HG03558 (cell line): ENCODE results near the gene MTOR.

Source experiments
- ATAC-seq: cut with Tn5 transposase; IDR thresholded peaks from one replicate; pipeline ENCODE4 v1.9.1; 2021; ENCODE audit warnings: moderate number of reproducible peaks; ENCODE audit not compliant: unreplicated experiment; ENCODE audit errors: extremely low read depth

Gene MTOR

DNA sequence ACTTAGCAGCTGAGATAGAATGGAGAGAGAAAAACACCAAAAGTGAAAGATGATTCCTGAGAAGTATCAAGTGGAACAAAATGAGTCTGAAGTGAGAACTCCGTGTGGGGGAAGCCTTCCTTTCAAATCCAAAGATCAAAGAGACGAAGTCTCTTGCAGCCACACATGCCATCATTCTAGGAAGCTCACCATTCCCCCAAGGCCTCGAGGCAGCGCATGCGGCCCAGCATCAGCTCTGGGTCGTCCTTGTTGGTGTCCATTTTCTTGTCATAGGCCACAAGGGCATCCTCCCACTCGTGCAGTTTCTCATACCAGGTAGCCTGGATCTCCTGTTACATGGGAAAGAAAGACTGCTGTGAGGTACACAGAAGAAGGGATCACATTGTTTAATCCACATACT lies 105.4 kb downstream of the MTOR start:
- no peak for ATAC-seq

DNA sequence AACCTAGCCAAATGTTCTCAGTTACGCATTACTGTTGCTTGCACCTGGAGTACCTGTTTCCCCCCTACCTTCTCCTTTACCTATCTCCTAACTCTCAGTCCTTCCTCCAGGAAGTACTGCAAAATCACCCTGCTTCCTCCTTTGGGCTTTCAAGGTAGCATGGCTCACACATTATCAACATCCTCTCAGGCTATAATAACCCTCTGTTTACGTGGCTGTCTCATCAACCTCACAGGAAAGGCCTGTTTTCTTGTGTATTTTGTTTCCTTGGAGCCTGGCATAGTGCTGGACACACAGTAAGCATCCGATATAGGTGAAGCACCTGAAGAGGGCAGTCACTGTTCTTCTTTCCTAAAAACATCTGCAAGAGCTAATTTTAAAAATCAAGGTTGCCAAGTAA lies 105.9 kb downstream of the MTOR start:
- ATAC-seq: no peak

DNA sequence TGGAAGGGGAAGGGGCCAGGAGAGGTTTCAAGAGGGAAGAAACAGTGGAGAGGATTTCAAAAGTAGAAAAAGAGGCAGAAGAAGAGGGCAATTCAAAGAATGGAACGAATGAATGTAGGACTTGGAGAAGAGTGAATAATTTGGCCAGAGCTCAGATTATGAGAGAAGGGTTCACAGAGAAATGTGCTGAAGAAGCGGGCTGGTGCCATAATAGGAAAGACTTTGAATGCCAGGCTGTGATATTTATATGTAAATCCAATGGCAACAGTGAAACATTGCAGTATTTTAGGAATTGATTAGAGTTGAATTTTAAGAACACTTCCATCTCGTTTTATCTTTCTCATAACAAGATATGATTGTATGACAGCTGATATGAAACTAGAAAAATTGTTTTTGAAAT lies 109.2 kb downstream of the MTOR start:
- no peak for ATAC-seq

DNA sequence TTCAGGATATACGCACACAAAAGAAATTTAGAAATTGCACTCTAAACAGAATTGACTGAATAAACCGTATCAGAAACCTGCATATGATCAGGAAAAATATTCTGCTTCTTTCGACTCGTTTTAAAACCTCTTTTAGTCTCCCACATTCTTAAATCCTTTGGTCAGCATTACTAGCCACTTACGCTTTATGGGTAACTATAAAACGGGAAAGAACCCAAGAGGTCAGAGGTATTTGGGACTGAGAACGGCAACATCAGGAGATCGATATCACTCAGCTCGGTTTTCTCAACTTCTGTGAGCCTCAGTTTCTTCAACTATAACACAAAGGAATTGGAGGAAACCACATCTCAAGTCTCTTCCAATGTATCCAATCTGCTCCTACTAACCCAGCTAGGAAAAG lies 109.6 kb downstream of the MTOR start:
- no peak for ATAC-seq

DNA sequence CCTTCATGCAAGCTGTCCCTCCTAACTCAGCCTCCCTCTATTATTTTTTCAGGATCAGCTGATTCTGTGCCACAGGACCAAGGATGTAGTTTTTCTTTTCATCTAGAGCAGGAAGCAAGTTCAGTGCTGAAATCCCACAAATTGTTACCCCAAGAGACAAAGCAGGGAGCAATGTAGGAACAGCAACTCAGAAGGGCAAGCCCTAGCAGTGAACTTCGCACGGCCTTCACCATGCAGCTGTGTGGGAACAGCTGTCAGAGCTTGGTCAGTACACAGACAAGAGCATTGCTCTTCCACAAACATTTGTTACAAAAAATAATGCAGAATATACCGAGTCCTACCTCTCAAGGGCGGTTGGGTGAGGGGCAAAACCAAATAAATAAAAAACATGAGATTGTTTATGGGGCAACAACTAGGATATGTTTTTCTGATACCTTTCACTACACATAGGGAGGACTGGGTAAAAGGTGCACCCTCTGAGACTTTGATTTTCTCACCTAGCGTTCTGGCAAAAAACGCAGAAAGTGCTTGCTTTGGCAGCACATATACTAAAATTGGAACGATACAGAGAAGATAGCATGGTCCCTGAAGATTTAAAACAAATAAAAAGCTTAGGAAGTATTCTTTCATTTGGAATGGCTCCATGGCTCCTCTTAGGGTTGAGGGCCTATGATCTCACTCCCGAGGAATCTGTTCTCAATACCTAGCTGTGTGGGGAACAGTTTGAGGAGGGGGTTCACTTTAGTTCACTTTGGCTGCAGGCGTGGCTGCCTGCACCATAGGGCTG lies 110.3 kb downstream of the MTOR start:
- ATAC-seq: no peak

DNA sequence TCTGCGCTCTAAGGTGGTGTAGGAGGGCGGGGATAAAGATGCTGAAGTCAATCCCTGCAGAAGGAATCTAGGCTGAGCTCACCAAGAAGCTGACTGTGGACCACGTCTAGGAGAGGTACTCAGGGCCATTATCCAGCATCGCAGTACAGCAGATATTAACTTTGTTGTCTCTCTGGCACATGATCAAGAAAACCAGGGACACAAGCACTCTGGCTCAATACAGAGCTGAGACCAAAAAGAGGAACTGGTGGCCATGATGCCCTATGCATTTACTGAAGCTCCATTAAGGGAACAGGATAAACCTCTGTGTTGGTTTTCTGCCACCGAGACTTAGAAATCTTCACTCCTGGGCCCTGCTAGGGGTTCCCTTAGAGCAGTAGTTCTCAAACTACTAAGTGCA lies 111.2 kb downstream of the MTOR start:
- no peak for ATAC-seq

DNA sequence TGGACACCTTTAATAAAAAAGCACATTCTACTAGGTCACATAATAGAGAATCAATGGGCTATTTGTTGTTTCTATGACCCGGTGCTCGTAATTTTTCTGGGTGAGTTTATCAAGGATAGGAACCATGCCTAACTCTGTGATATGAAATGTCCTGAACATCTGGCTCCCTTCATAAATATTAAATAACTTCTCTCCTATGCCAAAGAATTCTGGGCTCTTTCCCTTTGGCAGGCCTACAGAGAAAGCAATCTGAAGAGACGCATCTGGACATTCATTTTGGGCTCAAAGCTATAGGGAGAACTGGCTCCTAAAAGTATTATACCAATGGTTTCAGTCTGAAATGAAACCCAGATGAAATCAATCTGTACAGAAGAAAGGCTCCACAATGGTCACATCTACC lies 112.0 kb downstream of the MTOR start:
- no peak for ATAC-seq

DNA sequence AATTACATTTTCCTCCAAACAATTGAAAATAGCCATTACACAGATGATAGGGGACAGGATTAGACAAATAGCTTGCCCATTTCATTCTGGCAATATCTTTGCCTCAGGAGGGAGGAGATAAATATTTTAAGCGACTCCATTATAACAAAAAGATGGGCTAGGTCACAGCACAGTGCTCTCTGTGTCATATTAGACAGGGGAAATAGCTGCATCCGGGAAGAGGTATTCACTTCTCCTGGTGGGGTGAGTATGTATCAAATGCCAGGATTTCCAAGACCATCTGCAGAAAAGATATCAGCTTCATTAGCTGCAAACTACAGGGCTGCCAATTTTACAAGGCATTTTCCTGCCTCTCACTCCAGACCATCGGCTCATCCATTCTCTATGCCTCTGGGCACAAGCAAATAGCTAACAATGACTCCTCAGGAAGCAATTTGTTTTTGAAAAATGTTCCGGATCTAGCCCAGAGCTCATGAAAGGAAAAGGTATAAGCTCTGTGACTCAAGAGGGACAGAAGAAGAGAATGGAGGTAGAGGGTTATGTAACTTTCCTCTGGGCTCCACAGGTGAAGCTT lies 115.1 kb downstream of the MTOR start:
- no peak for ATAC-seq

DNA sequence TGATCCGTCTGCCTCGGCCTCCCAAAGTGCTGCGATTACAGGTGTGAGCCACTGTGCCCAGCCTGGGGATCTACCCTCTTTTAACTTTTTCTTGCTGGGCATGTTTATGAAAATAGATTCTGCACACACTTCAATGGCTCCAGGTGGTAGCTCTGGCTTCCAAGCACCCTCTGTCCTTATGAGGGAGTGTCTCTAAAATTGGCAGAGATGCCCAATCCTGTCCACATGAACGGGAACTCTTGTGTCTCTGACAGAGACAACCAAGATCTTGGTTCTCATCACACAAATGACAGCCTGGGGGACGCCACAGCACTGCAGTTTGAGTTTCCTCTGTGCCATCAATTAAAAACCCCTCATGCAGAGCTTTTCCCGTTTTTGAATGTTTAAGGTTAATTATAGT lies 116.6 kb downstream of the MTOR start:
- no peak for ATAC-seq

DNA sequence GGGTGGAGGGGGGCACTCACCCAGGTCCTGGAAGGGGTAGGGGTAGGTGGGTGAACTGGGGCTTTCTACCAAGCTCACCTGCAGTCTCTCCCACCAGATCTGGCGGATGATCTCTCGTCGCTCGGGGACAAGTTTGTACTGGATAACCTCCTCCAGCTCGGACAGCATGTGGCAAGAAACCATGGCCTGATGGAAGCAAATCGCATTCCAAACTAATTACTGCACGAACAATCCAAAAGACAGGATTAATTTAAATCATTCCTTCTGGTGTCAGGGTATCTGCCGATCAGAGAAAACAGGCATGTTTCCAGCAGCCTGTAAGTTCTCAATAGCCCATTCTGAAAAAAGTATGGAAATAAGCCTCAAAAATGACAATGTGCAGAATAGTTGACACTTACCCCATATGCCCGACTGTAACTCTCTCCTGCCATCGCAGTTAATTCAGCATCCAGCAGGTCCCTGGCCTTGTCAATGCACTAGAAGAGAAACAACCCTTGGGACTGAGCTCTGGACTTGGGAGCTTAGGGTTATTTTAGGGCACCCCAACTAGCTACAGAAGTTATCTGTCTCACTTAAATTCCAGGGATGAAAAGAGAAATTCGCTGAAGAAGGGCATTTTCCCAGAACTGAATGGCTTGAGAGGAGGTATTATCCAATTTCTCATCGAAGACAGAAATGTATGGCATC lies 117.6 kb downstream of the MTOR start:
- no peak for ATAC-seq

DNA sequence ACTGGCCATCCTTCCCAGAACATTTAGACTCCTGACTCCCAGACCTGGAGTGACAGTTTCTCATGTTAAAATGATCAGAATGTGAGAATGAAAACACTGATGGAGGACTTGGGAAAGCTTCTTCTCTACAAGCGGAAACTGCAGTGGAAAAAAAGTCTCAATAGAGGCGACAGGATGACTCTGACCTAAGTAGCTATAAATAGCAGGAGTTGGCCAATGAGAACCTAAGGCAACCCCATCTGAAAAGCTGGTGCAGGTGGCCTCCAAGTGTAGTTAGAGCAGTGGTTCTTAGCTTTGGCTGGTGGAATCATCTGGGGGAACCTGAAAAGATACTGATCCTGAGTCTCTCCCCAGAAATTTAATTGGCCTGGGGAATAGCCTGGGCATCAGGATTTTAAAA lies 118.4 kb downstream of the MTOR start:
- no peak for ATAC-seq

DNA sequence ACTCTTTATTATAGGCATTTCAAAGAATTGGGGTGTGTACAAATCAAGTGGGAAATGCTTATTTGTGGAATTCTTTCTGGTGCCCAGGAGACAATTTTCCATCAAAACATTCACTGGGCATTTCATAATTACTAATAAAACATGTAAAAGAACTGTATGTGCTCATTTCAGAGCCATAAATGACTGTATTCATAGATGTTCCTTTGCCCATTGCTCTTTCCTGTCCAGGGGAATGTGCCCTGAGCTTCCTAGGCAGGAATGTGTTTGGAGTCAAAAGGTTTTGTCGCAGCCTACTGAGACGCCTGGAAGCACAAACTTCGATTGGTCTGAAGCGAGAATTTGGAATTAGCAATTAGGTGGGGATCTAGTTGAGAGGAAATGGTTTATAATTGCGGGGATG lies 119.0 kb downstream of the MTOR start:
- ATAC-seq: no peak

DNA sequence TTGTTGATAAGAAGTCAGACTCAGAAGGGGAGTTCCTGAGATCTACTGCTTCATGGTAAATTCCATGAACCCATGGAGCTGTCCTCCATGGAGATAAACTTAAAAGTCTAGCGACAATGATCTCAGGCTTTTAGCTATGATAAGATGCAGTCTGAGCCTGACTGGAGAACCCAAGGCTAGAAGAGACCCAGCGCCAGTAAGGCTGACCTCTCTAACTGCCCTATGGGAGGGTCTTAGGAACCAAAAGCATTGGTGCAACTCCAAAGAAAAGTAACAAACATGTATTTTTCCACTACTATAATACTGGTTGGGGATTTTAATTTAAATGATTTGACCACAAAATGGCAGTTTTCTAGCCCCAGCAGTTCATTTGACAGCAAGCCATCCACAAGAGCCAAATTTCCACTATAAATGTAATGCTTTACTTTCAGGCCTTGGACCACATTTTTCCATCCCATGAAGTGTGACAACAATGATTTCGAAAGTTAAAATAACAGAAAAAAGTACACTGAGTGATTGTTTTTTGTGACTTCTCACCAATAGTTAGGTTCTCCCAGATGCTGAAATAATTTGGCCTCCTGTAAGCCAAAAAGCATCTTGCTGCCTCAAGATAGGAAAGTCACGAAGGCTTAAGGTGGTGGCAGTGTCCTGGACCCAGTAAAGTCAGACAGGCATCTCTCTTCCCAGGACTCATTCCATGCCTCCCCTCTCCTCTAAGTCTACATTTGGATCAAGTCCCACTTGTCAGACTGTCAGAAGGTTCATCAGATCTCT lies 119.5 kb downstream of the MTOR start:
- no peak for ATAC-seq

DNA sequence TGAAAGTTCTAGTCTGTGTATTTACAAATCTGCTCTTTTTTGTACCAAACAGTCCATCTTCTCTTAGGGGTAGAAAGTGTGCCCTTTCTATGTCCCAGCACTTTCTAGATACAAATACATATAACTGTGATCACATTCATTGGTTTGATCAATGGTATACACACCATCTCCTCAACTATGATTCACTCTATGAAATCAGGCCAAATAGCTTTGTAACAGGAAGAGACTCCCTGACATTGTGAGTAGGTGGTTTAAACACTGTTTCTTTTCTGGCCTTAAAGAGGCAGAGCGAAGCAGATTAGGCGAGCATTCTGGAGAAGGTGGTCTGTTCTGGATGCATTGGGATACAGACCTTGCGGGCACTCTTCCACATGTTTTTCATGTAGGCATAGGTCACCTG lies 123.4 kb downstream of the MTOR start:
- no peak for ATAC-seq

DNA sequence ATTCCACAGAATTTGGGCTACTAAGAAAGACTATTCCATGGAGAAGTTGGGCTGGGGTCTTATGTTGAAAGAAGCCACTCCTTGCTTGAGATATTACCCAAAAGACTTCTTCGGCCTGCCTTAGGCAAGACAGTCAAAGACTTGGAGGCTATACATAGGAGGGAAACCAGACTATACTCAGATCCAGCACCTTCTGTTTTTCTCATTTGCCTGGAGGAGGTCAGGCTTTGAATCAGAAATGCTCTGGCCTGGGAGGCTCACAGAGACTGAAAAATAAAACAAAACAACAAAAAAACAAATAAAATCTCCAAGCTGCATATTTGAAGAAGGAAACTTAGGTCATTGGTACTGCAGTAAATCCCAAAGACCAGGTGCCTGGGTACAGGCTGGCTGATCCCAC lies 124.3 kb downstream of the MTOR start:
- ATAC-seq: no peak

DNA sequence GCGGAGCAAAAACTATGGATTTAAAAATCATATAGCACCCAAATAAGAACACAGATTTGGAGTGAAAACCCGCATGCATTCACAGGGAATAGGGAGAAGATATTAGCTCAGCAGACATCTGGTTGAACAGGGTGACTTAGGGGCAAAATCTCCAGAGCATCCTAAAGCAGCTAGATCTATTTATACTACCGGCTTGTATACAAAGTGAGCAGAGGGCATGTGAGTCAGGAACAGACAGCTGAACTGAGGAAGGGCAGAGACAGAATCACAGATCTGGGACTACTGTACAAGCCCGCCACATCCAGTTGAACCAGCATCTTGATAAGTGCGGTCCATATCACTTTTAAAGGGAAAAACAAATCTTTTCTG lies 127.5 kb downstream of the MTOR start:
- ATAC-seq: no peak

DNA sequence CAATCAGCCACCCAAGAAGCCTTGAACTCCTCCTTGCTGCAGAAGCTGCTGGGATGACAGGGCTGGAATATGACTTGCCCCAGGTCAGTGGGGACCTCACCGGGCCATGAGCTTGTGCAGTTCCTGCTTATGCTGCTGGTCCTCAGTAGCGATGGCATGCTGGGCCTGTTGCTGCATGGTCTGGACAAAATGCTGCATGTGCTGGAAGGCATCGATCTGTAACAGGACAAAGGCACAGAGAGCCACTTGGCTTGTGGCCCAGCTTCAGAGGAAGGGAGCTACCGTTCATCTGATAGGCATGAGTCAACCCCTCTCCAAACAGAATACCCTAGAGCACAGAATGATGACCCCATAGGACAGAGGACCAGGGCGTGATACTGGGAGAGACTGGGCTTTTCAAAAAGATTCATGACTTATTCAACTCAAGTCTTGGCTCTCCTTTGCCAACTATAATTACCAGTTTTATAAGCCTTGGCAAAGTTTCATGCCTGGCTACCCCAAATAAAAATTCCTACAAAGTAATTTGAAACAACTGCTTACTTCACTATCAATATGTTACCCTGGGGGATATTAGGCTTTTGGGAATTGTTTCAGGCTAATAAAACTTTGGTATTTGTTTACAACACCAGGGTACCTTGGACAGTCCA lies 128.0 kb downstream of the MTOR start:
- ATAC-seq: no peak

DNA sequence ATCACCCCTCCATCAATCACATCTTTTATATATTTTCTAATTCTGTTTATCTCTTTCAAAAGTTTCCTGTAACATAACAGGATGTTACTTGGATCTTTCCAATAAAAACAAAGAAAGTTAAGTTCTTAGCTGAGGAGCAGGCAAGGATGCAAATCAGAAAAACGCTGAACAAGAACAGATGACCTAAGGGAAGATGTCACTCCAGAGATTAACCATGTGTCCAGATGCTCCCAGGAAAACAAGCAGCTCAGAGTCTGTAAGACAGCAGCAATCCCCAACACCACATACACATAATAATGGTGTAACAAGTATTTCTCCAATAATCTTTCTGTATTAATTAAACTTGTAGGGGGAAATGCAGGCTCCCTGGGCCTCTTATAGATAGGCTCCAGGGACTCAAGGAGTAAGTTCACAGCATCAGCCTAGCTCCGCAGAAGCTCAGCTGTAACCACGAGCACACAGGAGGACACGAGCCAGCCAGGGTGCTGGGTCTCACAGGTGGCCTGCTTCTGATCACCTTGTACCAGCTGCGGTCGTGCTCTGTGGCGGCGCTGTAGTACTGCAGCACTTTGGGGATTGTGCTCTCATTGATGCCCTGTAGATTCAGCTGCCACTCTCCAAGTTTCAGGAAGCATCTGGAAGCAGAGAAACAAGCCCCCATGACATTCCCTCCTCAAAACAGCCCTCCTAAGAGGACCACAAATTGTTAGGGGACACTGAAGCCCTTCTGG lies 129.6 kb downstream of the MTOR start:
- no peak for ATAC-seq

DNA sequence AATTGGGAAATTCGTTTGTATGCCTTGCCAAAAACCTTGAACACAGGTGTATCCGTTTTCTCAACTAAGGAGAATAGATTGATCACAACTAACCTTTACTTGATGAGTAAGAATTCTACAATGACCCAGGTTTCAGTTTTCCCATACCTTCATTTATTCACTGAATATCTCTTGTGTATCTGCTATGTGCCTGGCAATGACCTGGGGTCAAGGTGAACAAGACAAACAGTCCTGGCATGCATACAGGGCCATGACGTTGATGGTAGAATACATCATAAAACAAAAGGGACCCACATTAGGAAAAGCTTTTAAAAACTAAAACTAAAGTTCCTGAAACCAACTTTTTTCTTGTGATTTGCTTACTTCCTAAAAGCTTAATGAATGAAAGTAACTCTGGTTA lies 130.5 kb downstream of the MTOR start:
- no peak for ATAC-seq

DNA sequence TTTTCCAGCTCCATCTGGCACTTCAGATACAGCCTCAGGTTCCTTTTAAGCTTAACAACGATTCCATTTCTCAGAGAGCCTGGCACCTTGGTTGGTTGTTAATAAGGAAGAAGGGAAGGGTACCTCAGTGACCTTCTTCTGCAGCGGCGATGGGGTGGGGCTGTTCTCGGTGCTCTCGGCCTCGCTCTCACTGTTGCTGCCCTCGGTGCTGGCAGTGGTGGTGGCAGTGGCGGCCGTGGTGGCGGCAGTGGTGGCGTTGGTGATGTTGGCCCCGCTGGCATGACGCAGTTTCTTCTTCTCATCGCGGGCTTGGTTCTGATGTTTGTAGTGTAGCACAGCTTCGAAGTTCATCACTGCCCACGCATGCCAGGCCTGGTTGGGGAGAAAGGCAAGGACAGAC lies 131.9 kb downstream of the MTOR start:
- no peak for ATAC-seq
